Coronary artery (tissue), 2 donors: ENCODE measurements around the gene NDFIP1.

ENCODE experiments used
- DNase-seq: peaks from one replicate; pipeline ENCODE4 v3.0.0-alpha.2; 2017; ENCODE audit warnings: low spot score
- H3K27ac ChIP-seq, 2 donors: fragments of 200-600 bp; sonication (generic); one replicate each; pipeline ENCODE4 v1.5.1; 2016 to 2019
- H3K4me3 ChIP-seq: fragments of 200-600 bp; sonication (generic); 2 replicates; pipeline ENCODE4 v1.5.1; 2016; ENCODE audit warnings: mild to moderate bottlenecking, moderate library complexity
- CTCF ChIP-seq: fragments of 200-600 bp; sonication (generic); IDR thresholded peaks from one replicate; pipeline ENCODE4 v1.5.1; 2019; ENCODE audit warnings: antibody characterized with exemption

The NDFIP1 gene

GRCh38 chr5:142070734-142071133, 37.8 kb upstream of the NDFIP1 start:
- H3K27ac ChIP-seq, result no peak overlapping the region
- H3K4me3 ChIP-seq, result no peak overlapping the region
- TF ChIP-seq CTCF, result no peak
- DNase-seq, result no peak

- no peak for DNase-seq
- no peak for TF ChIP-seq CTCF
- H3K27ac ChIP-seq, result no peak overlapping the region
- H3K4me3 ChIP-seq, result no peak overlapping the region
These were observed 36.1 kb upstream of the NDFIP1 start for GRCh38 chr5:142072488-142072887.

GRCh38 chr5:142073362-142073988, 35.1 kb upstream of the NDFIP1 start:
- Histone ChIP-seq H3K27ac (no peak overlapping the region), H3K4me3 (no peak overlapping the region)
- no peak for DNase-seq
- no peak for TF ChIP-seq CTCF

GRCh38 chr5:142074006-142074405, 34.6 kb upstream of the NDFIP1 start:
- Histone ChIP-seq H3K4me3 (no peak overlapping the region), H3K27ac (no peak overlapping the region)
- DNase-seq, result no peak
- TF ChIP-seq CTCF, result no peak

GRCh38 chr5:142078221-142078620, 30.4 kb upstream of the NDFIP1 start:
- Histone ChIP-seq H3K4me3 (no peak overlapping the region), H3K27ac (no peak overlapping the region)
- TF ChIP-seq CTCF, result no peak
- no peak for DNase-seq

- H3K4me3 ChIP-seq, result no peak overlapping the region
These were observed 29.9 kb upstream of the NDFIP1 start for GRCh38 chr5:142078706-142079105.

More at GRCh38 chr5:142078706-142079105, 29.9 kb upstream of the NDFIP1 start:
- no peak for TF ChIP-seq CTCF
- no peak overlapping the region for H3K27ac ChIP-seq
- no peak for DNase-seq
